K562 (cell line): ENCODE measurements around the gene YPEL2. TPM values are rescaled to one million over a fixed set of nuclear protein-coding genes. Genes with fewer than 3 reads are reported as not detected.
A peak's percentile ranks its signal among the peaks of the same experiment; 100 is the strongest.
"Not testable (repeated sequence)": the region's sequence is repeated elsewhere in the genome, so short reads cannot be mapped to it uniquely, and the experiment has no call there.

ENCODE experiments used
- ATAC-seq: fragments of 200-7000 bp; cut with Tn5 transposase; 3 replicates; pipeline ENCODE4 v1.9.1; 2020; ENCODE audit warnings: moderate library complexity
- BruUV-seq: library from RNA; stranded (reverse); fragments of 400-500 nt; replicated peaks from 2 replicates; lab custom pipeline; 2021; lab: Mats Ljungman, UMichigan
- CTCF ChIA-PET: fragments of 300-600 bp; formaldehyde crosslinking; extraction: SDS; loops from one replicate; lab custom pipeline; 2021; ENCODE audit warnings: low intra/inter-chr PET ratio; lab: Yijun Ruan, JAX
- POLR2A ChIA-PET: fragments of 300-600, 350-650 bp; sonication (Branson Sonifier 250); formaldehyde crosslinking; extraction: SDS; loops from one replicate; lab custom pipeline; 2021; ENCODE audit warnings: antibody characterized with exemption, inconsistent platforms; lab: Yijun Ruan, JAX
- DNase-seq, 4 experiments: peaks; one replicate each; pipeline versions ENCODE4 v3.0.0 to v3.0.0-alpha.2; 2011 to 2018; ENCODE audit warnings: low spot score in 3 of 4, mixed read lengths in 3 of 4; ENCODE audit errors: extremely low read depth in 1 of 4
- FAIRE-seq: peaks from 2 replicates; lab custom pipeline; 2011; peaks lifted over from hg19 to GRCh38; lab: Jason Lieb, UNC
- H2AFZ ChIP-seq: 2 replicates; pipeline ENCODE4 v1.6.0; 2011; ENCODE audit warnings: low read depth, low read length, control low read depth, inconsistent platforms
- H3K27ac ChIP-seq: fragments of 200-600 bp; 3 replicates; pipeline ENCODE4 v1.8.0; 2011; ENCODE audit warnings: low read depth, mild to moderate bottlenecking, control low read depth, inconsistent platforms, low read length, moderate library complexity, mixed read lengths; ENCODE audit errors: extremely low read depth
- H3K27me3 ChIP-seq, 2 experiments: fragments of 300-600 bp in 1 of 2; 2 replicates in 1 of 2; 3 replicates in 1 of 2; pipeline versions ENCODE4 v1.6.0 to v1.8.0; 2011; ENCODE audit warnings: inconsistent platforms in 2 of 2, low read length in 2 of 2, mild to moderate bottlenecking in 1 of 2, mixed read lengths in 1 of 2, moderate library complexity in 1 of 2; ENCODE audit not compliant: control insufficient read depth in 2 of 2, insufficient read depth in 2 of 2
- H3K36me3 ChIP-seq: fragments of 300-600 bp; 3 replicates; pipeline ENCODE4 v1.8.0; 2011; ENCODE audit warnings: mild to moderate bottlenecking, low read length, inconsistent platforms; ENCODE audit not compliant: control insufficient read depth, insufficient read depth
- H3K4me1 ChIP-seq, 2 experiments: fragments of 200-600 bp in 1 of 2; replicated peaks in 1 of 2; 2 replicates in 1 of 2; 3 replicates in 1 of 2; pipeline versions ENCODE4 v1.5.1 to v1.8.0; 2011; ENCODE audit warnings: inconsistent platforms in 2 of 2, low read length in 2 of 2, mild to moderate bottlenecking in 1 of 2, mixed read lengths in 1 of 2, moderate library complexity in 1 of 2; ENCODE audit not compliant: control insufficient read depth in 2 of 2, insufficient read depth in 2 of 2
- H3K4me2 ChIP-seq: 2 replicates; pipeline ENCODE4 v1.6.1; 2011; ENCODE audit warnings: low read length, control low read depth, inconsistent platforms, mixed read lengths; ENCODE audit not compliant: insufficient read depth
- H3K4me3 ChIP-seq: fragments of 200-600 bp; sonication (generic), shearing (Covaris generic); 2 replicates; pipeline ENCODE4 v1.5.1; 2016; ENCODE audit warnings: control low read depth, inconsistent platforms
- H3K79me2 ChIP-seq: fragments of 200-600 bp; 3 replicates; pipeline ENCODE4 v1.8.0; 2011; ENCODE audit warnings: low read length, inconsistent platforms; ENCODE audit not compliant: control insufficient read depth, insufficient read depth
- H3K9ac ChIP-seq, 2 experiments: 2 replicates each; pipeline versions ENCODE4 v1.6.0 to v1.6.1; 2011; ENCODE audit warnings: low read depth in 2 of 2, low read length in 2 of 2, control low read depth in 1 of 2, inconsistent platforms in 1 of 2, mild to moderate bottlenecking in 1 of 2, mixed read lengths in 1 of 2; ENCODE audit not compliant: insufficient read depth in 1 of 2
- H3K9me1 ChIP-seq: one replicate; pipeline ENCODE4 v1.6.0; 2011; ENCODE audit warnings: inconsistent platforms, mild to moderate bottlenecking, low read length, moderate library complexity; ENCODE audit not compliant: control insufficient read depth, insufficient read depth
- H3K9me3 ChIP-seq: replicated peaks from 2 replicates; pipeline ENCODE4 v1.5.1; 2011; ENCODE audit warnings: low read depth, low read length, inconsistent platforms; ENCODE audit not compliant: control insufficient read depth, insufficient read depth
- H4K20me1 ChIP-seq: replicated peaks from 2 replicates; pipeline ENCODE4 v1.6.1; 2011; ENCODE audit warnings: low read length, inconsistent platforms, mixed read lengths; ENCODE audit not compliant: control insufficient read depth, insufficient read depth
- ARNT ChIP-seq, 2 experiments: fragments of 450-650 bp; IDR thresholded peaks; 2 replicates each; pipeline ENCODE4 v1.6.1; 2016; ENCODE audit warnings: mild to moderate bottlenecking in 1 of 2
- ATF7 ChIP-seq: fragments of 450-650 bp; IDR thresholded peaks from 2 replicates; pipeline ENCODE4 v1.7.1; 2014; ENCODE audit warnings: mild to moderate bottlenecking, moderate library complexity
- CCNT2 ChIP-seq: IDR thresholded peaks from 2 replicates; pipeline ENCODE4 v1.6.1; 2011; ENCODE audit warnings: borderline replicate concordance, low read depth, mild to moderate bottlenecking, moderate library complexity, mixed read lengths, low read length; ENCODE audit not compliant: insufficient read length; ENCODE audit errors: extremely low read depth
- CREB3 ChIP-seq: fragments of 450-650 bp; conservative IDR thresholded peaks from 2 replicates; pipeline ENCODE4 v1.6.1; 2016; ENCODE audit warnings: missing genetic modification characterization, low read depth, mild to moderate bottlenecking, missing compliant biosample characterization, moderate library complexity
- ELF1 ChIP-seq: fragments of 200-800 bp; sonication (Bioruptor generic); IDR thresholded peaks from 2 replicates; pipeline ENCODE4 v1.6.1; 2016; ENCODE audit warnings: missing genetic modification characterization, missing compliant biosample characterization
- HDAC8 ChIP-seq: fragments of 450-650 bp; IDR thresholded peaks from 2 replicates; pipeline ENCODE4 v1.6.1; 2016; ENCODE audit warnings: mild to moderate bottlenecking, missing genetic modification characterization, moderate library complexity, missing compliant biosample characterization
- KDM1A ChIP-seq, 2 experiments: fragments of 450-650 bp; IDR thresholded peaks; 2 replicates each; pipeline ENCODE4 v1.6.1; 2016; ENCODE audit warnings: mild to moderate bottlenecking in 2 of 2
- KHSRP ChIP-seq: fragments of 450-650 bp; IDR thresholded peaks from 2 replicates; pipeline ENCODE4 v1.6.1; 2017
- MIER1 ChIP-seq: fragments of 450-650 bp; IDR thresholded peaks from 2 replicates; pipeline ENCODE4 v1.6.1; 2016; ENCODE audit warnings: antibody characterized with exemption, mild to moderate bottlenecking, low read depth
- MTA3 ChIP-seq: fragments of 450-650 bp; formaldehyde crosslinking; IDR thresholded peaks from 2 replicates; pipeline ENCODE4 v1.6.1; 2017; ENCODE audit warnings: mild to moderate bottlenecking, borderline replicate concordance
- NONO ChIP-seq, 2 experiments: fragments of 200-400 bp in 1 of 2; fragments of 450-650 bp in 1 of 2; formaldehyde crosslinking in 1 of 2; IDR thresholded peaks; 2 replicates each; pipeline ENCODE4 v1.6.1; 2017; ENCODE audit warnings: low read depth in 2 of 2, mild to moderate bottlenecking in 2 of 2, moderate library complexity in 2 of 2, low read length in 1 of 2
- NR2C2 ChIP-seq, 2 experiments: fragments of 200-800 bp in 1 of 2; sonication (Bioruptor generic) in 1 of 2; sonication (generic) in 1 of 2; formaldehyde crosslinking in 1 of 2; IDR thresholded peaks; 2 replicates each; pipeline versions ENCODE4 v1.6.1 to v1.8.0; 2016 to 2022; ENCODE audit warnings: mild to moderate bottlenecking in 1 of 2, missing compliant biosample characterization in 1 of 2, missing genetic modification characterization in 1 of 2, missing genetic modification reagents in 1 of 2
- PTRF ChIP-seq: fragments of 450-650 bp; IDR thresholded peaks from 2 replicates; pipeline ENCODE4 v1.6.1; 2016; ENCODE audit warnings: mild to moderate bottlenecking, missing genetic modification characterization, missing compliant biosample characterization
- RFX7 ChIP-seq: fragments of 250-450 bp; sonication (Bioruptor Pico); IDR thresholded peaks from 2 replicates; pipeline ENCODE4 v1.5.1; 2021; ENCODE audit warnings: mild to moderate bottlenecking
- SMAD3 ChIP-seq: fragments of 450-650 bp; formaldehyde crosslinking; conservative IDR thresholded peaks from 2 replicates; pipeline ENCODE4 v1.4.0; 2020; ENCODE audit warnings: mild to moderate bottlenecking
- SMARCC2 ChIP-seq: fragments of 450-650 bp; IDR thresholded peaks from 2 replicates; pipeline ENCODE4 v1.6.1; 2017; ENCODE audit warnings: antibody characterized with exemption, moderate library complexity, mild to moderate bottlenecking, low read depth
- SRF ChIP-seq, 2 experiments: fragments of 250-450, 450-650 bp in 1 of 2; sonication (Bioruptor Pico) in 1 of 2; sonication (generic) in 1 of 2; formaldehyde crosslinking; IDR thresholded peaks; 2 replicates each; pipeline versions ENCODE4 v1.5.0 to v1.5.1; 2020 to 2022; ENCODE audit warnings: mild to moderate bottlenecking in 1 of 2, missing genetic modification reagents in 1 of 2
- TARDBP ChIP-seq: fragments of 450-650 bp; IDR thresholded peaks from 2 replicates; pipeline ENCODE4 v1.6.1; 2016
- VEZF1 ChIP-seq: fragments of 200-800 bp; sonication (Bioruptor generic); IDR thresholded peaks from 2 replicates; pipeline ENCODE4 v1.6.1; 2017; ENCODE audit warnings: missing genetic modification characterization, missing compliant biosample characterization
- ZBED1 ChIP-seq: IDR thresholded peaks from 2 replicates; pipeline ENCODE4 v1.6.1; 2014
- ZNF324 ChIP-seq: fragments of 250-450 bp; sonication (Bioruptor Pico); IDR thresholded peaks from 2 replicates; pipeline ENCODE4 v1.4.0; 2020; ENCODE audit warnings: mild to moderate bottlenecking
- WGBS: fragments of 100-300 bp; shearing (Covaris generic); methylation state at CpG from one replicate; pipeline ENCODE4 v1.1.6; 2016; ENCODE audit warnings: low coverage, mixed read lengths; ENCODE audit not compliant: insufficient coverage; ENCODE audit errors: missing lambda C conversion rate; 5-methylcytosine and 5-hydroxymethylcytosine counted together
- in situ Hi-C: fragments of 300-500 bp; cut with MboI; formaldehyde crosslinking; loops from 4 replicates; pipeline ENCODE4 v1.15.0; 2018; ENCODE audit warnings: inconsistent platforms, mixed read lengths
- intact Hi-C: fragments of 100-400 bp; cut with micrococcal nuclease; formaldehyde crosslinking; loops from 2 replicates; pipeline ENCODE4 v1.14.2; 2022
- polyA plus RNA-seq, 8 experiments: library from polyadenylated mRNA; depleted of rRNA in 4 of 8; stranded (reverse) in 5 of 8; unstranded in 3 of 8; fragments of >200 nt; fragmentation: Nextera tagmentation in 2 of 8; fragmentation: Illumina TruSeq in 1 of 8; extraction: Ambion mirVana in 2 of 8; extraction: Trizol in 1 of 8; gene quantifications; 2 replicates each; pipeline versions ENCODE4 v1.2.1 to v1.2.3, GENCODE V29; 2011 to 2014; ENCODE audit warnings: inconsistent platforms in 1 of 8, missing spikeins in 1 of 8
- total RNA-seq, 7 experiments: library from RNA; depleted of rRNA in 6 of 7; stranded (reverse); fragments of >200 nt in 6 of 7; fragmentation: Illumina TruSeq in 2 of 7; extraction: Trizol in 2 of 7; gene quantifications; 2 replicates each; pipeline versions ENCODE4 v1.2.1 to v1.2.3, GENCODE V29; 2011 to 2021; ENCODE audit warnings: low replicate concordance in 1 of 7

The YPEL2 gene
- total and polyA plus RNA-seq, 9 of the 15 experiments (the other 6 are each of a cell fraction or from before 2014, with no cell fraction given): 0.11 to 2.4 (median 0.47) TPM

GRCh38 chr17:59290302-59290998, 41.0 kb upstream of the YPEL2 start:
- H3K36me3 ChIP-seq; H3K4me3 ChIP-seq; BruUV-seq; H3K9me3 ChIP-seq; in situ Hi-C loops; H3K9me1 ChIP-seq; H3K27me3 ChIP-seq; CTCF ChIA-PET; H3K79me2 ChIP-seq; H4K20me1 ChIP-seq; TF ChIP-seq NR2C2 (CRISPR knock-in tag; IDR thresholded peaks at IDR 0.05): not testable (repeated sequence)
- peak overlapping the region; percentile 66 for H3K4me2 ChIP-seq
- DNase-seq (peak; percentile 11 to 91 (median 30)), ATAC-seq (peak; percentile 85), FAIRE-seq (peak; percentile 97)
- peak overlapping the region; percentile 84 for H2AFZ ChIP-seq
- POLR2A ChIA-PET: interaction anchor here (0.6 kb wide), 1 partner anchor 109 kb away, joined by 3 read pairs; no protein-coding TSS in a partner anchor
- WGBS: under 1% methylated on average over 11 of the region's 12 CpGs
- peaks cover 29 to 31% of the 10 kb centered on the region in 2 experiments for H3K4me1 ChIP-seq
- intact Hi-C loops: loop anchor here (1.0 to 5.0 kb wide), 2 partner anchors 133 to 329 kb away; partner anchors contain the start of genes CLTC, PRR11 and SKA2
- H3K27ac ChIP-seq: peak overlapping the region; percentile 97
- H3K9ac ChIP-seq: peak overlapping the region; percentile 68 to 79; a peak in 3 of 4 replicates
- TF ChIP-seq ZBED1 (0 out of 2 replicates have a peak, but pooled peaks have one; percentile 47), ELF1 (tag) (peak; percentile 29; the same call in 1 of the 2 replicates), CREB3 (tag) (peak; percentile 95), ATF7 (peak; percentile 88), TARDBP (peak; percentile 97), MTA3 (peak; percentile 48; the same call in 1 of the 2 replicates), NONO (IDR thresholded peaks at IDR 0.05; ENCODE audit: low read depth in 2 of 2, low read length in 1 of 2) (peak in 1 of 2 experiments; percentile 81; a peak in 1 of 4 replicates), SMARCC2 (peak; percentile 97), KDM1A (IDR thresholded peaks at IDR 0.05) (peak; percentile 96 to 97), HDAC8 (tag) (peak; percentile 91), MIER1 (peak; percentile 52; the same call in 1 of the 2 replicates), RFX7 (CRISPR knock-in tag) (peak; percentile 48; the same call in 1 of the 2 replicates), KHSRP (peak; percentile 77; the same call in 1 of the 2 replicates), SRF (CRISPR knock-in tag; IDR thresholded peaks at IDR 0.05) (peak in 1 of 2 experiments; percentile 72; a peak in 2 of 4 replicates), ARNT (IDR thresholded peaks at IDR 0.05) (peak in 1 of 2 experiments; percentile 95), VEZF1 (CRISPR knock-in tag) (peak; percentile 66), CCNT2 (peak; percentile 41), SMAD3 (CRISPR knock-in tag) (peak; percentile 94), PTRF (peak; percentile 92), NR2C2 (tag; IDR thresholded peaks at IDR 0.05) (peak; percentile 67), ZNF324 (CRISPR knock-in tag) (peak; percentile 40; the same call in 1 of the 2 replicates)
